ENCODE data around the gene DBNDD1.
"Not testable (repeated sequence)": the region's sequence is repeated elsewhere in the genome, so short reads cannot be mapped to it uniquely, and the experiment has no call there.

The DBNDD1 gene

GRCh38 chr16:90018652-90019542 lies at the start of gene DBNDD1:
Gene DBNDD1 (minus strand): TSS chr16:90019456. CDS start chr16:90019341, 115 bp downstream.
- DNase-seq = no peak

GRCh38 chr16:90061437-90061836 lies 42.2 kb upstream of the DBNDD1 start:
- no peak for DNase-seq

- DNase-seq = peak; percentile 70
Measured at GRCh38 chr16:90057738-90058173, 38.5 kb upstream of the DBNDD1 start.

DNA sequence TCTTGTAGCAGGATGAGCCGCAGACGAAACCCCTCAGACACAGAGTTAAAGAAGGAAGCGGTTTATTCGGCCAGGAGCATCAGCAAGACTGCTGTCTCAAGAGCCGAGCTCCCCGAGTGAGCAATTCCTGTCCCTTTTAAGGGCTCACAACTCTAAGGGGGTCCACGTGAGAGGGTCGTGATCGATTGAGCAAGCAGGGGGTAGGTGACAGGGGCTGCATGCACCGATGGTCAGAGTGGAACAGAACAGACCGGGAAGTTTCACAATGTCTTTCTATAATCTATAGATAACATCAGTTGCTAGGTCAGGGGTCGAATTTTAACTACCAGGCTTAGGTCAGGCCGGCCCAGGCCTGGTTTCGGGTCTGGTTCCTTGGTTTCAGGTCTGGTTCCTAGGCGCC lies 37.3 kb upstream of the DBNDD1 start:
- DNase-seq = not testable (repeated sequence)

- no peak for DNase-seq
Measured at GRCh38 chr16:90055371-90055770, 36.1 kb upstream of the DBNDD1 start.

- DNase-seq = no peak
Measured at GRCh38 chr16:90054554-90054953, 35.3 kb upstream of the DBNDD1 start.

GRCh38 chr16:90053902-90054500 lies 34.7 kb upstream of the DBNDD1 start:
- peak; percentile 46 for DNase-seq

DNA sequence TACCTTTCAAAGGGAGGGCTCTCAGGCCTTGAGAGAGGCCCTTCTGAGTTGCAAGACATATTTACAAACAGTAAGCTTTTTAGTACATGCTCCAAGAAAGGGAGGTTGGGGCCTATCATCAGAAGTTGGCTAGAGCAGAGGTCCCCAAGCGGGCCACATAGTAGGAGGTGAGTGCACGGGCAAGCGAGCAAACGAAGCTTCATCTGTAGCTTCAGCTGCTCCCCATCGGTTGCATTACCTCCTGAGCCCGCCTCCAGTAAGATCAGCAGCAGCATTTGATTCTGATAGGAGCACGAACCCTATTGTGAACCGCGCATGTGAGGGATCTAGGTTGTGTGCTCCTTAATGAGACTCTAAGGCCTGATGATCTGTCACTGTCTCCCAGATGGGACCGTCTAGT lies 31.7 kb upstream of the DBNDD1 start:
- no peak for DNase-seq

DNA sequence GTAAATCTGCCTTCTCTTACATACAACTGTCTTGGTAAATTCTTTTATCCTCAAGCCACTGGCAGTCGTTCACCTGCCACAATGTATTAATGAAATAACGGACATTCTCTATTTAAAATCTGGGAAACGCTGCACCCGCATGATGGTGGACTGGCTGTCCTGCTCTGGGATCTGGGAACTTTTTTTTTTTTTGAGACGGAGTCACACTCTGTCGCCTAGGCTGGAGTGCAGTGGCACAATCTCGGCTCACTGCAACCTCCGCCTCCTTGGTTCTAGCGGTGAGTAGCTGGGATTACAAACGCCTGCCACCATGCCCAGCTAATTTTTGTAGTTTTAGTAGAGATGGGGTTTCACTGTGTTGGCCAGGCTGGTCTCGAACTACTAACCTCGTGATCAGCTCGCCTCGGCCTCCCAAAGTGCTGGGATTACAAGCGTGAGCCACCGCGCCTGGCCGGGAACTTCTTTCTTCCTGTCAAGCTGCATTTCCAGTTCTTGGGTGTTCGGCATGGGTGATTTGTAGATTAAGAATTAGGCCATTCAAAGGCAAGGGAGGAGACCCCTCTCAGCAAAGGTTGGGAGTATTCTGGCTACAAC lies 29.6 kb upstream of the DBNDD1 start:
- no peak for DNase-seq

GRCh38 chr16:90048347-90048722 lies 29.1 kb upstream of the DBNDD1 start:
- no peak for DNase-seq

- no peak for DNase-seq
Measured at GRCh38 chr16:90047714-90048346, 28.6 kb upstream of the DBNDD1 start.

DNA sequence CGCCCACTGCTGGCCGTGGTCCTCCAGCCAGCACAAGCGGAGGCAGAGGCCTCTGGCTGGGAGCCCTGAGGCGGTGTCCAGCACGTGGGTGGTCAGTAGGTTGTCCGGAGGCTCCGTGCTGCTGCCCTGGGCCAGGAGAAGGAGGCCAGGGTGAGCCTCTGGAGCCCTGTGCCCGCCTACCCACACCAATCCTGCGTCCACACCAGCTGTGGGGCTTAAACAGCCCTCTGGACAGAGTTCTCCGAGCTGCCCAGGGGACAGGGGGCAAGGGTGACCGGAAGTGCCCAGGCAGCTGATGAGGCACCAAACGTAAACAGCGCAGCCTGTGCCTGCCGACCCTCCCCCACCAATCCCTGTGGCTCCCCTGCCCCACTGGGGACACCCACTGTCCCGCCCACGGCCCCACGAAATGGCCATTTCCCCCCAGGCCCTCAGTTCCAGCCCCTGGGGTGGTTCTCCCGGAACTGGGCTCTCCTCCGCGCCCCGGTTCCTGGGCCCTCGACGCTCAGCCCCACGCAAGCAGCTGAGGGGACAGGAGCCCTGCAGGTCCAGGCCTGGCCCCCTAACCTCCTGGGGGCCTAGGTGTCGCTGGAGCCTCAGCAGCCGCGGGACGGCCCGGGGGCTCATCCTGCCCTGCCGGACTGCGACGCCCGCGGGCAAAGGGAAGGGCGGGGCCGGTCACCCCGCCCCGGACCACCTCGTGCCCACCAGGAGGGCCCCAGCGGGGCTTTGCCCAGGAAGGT lies 27.9 kb upstream of the DBNDD1 start:
- DNase-seq = no peak

- DNase-seq = no peak
Measured at GRCh38 chr16:90046122-90046970, 27.1 kb upstream of the DBNDD1 start.

- no peak for DNase-seq
Measured at GRCh38 chr16:90044111-90044551, 24.9 kb upstream of the DBNDD1 start.

- DNase-seq = no peak
Measured at GRCh38 chr16:90043526-90043925, 24.3 kb upstream of the DBNDD1 start.

DNA sequence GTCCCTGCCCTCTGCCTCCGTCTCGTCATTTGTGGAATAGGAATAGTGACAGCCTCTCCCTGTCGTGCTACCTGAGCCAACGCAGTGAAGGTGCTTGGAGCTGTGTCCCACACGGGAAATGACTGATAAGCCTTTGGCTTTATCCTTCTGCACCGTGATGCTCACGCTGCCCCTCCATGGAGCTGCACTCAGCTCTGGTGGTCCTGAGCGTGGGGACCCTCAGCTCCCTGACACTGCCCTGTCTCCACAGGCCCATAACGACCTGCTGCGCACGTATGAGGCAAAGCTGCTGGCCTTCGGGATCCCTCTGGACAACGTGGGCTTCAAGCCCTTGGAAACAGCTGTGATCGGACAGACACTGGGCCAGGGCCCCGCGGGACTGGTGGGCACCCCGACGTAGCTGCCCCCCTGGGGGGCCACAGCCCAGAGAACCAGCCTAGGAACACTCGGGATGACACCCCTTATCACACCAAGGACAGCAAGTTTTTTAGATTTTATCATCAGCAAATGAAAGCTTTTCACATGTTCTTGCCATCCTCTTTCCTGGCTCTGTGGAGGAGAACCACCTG lies 23.8 kb upstream of the DBNDD1 start:
- no peak for DNase-seq

- DNase-seq = no peak
Measured at GRCh38 chr16:90041896-90042473, 22.7 kb upstream of the DBNDD1 start.

- DNase-seq = no peak
Measured at GRCh38 chr16:90040152-90041023, 21.1 kb upstream of the DBNDD1 start.

DNA sequence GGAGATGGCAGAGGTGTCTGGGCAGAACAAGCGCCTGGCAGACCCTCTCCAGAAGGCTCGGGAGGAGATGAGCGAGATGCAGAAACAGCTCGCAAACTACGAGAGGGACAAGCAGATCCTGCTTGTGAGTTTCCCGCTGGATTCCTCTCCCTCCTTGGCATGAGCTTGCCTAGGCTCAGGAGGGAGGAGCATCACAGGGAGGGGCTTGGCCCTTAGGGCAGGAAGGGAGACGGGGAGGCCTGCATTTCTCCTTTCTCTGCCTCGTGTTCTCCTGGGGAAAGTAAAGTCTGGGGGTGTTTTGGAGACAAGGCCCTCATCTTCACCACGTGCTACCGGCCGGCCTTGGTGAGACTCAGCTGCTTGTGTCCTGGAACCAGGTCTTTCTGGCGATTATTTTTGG lies 18.0 kb upstream of the DBNDD1 start:
- DNase-seq = no peak

DNA sequence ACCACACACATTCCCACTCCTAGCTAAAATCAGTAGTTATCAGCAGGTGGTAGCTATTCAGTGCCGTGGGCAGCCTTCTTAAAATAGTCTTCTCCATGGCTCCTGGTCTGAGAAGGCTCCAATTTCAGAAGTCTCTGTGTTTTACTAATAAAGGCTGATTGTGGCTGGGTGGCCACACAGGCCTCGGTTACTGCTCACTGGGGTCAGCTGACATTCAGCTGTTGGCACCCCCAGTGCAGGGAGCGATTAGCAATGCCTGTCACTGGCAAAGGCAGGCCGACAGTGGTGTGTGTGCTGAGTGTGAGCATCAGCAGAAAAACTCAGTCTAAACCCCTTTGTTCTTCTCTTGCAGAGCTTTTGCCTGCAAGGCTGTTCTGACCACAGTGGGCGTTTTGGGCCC lies 16.6 kb upstream of the DBNDD1 start:
- DNase-seq = no peak

All from suppressor macrophage treated with lipopolysaccharide for 4 hours (primary cell).